Measurements from ENCODE around the gene IL3.

- TF ChIP-seq, protein P1, sequence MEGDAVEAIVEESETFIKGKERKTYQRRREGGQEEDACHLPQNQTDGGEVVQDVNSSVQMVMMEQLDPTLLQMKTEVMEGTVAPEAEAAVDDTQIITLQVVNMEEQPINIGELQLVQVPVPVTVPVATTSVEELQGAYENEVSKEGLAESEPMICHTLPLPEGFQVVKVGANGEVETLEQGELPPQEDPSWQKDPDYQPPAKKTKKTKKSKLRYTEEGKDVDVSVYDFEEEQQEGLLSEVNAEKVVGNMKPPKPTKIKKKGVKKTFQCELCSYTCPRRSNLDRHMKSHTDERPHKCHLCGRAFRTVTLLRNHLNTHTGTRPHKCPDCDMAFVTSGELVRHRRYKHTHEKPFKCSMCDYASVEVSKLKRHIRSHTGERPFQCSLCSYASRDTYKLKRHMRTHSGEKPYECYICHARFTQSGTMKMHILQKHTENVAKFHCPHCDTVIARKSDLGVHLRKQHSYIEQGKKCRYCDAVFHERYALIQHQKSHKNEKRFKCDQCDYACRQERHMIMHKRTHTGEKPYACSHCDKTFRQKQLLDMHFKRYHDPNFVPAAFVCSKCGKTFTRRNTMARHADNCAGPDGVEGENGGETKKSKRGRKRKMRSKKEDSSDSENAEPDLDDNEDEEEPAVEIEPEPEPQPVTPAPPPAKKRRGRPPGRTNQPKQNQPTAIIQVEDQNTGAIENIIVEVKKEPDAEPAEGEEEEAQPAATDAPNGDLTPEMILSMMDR (IDR thresholded peaks at IDR 0.05) = no peak
- TF ChIP-seq POLR2A (IDR thresholded peaks at IDR 0.05; ENCODE audit: low read depth) = no peak
- TF ChIP-seq EP300 (IDR thresholded peaks at IDR 0.05) = no peak
Observed at GRCh38 chr5:132016721-132017250, 43.7 kb upstream of the IL3 start.
